ENCODE data around the gene ABCC4.
"Not testable (repeated sequence)": the region's sequence is repeated elsewhere in the genome, so short reads cannot be mapped to it uniquely, and the experiment has no call there.

The ABCC4 gene

DNA sequence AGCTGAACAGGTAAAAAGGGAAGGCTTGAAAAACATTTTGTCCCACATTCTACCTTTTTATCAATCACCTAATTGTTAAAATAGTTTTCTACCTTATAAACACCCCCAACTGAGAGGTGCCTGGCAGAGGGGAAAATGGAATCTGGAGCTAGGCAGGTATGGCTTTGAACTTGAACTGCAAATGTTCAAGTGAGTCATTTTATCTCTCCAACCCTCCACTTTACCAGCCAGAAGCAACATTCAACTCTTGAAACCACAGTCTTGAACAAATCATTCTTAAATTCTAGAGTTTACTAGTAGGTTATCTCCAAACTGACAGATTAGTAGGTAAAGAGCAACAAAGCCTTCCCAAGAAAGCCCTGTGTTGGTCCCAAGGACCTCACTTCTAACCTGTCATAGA lies 116.9 kb downstream of the ABCC4 start:
- Histone ChIP-seq H3K27ac (ENCODE audit: low read depth, low read length, severe bottlenecking) (no peak overlapping the region), H3K36me3 (ENCODE audit: control insufficient read depth, insufficient read depth, low read length) (no peaks in the 10 kb centered on the region), H3K9me3 (ENCODE audit: control insufficient read depth, low read length) (no peaks in the 10 kb centered on the region), H3K4me3 (ENCODE audit: extremely low read depth, insufficient read depth, low read length, poor library complexity, severe bottlenecking) (no peak overlapping the region), H3K4me1 (ENCODE audit: control insufficient read depth, insufficient read depth, low read length, poor library complexity, severe bottlenecking) (no peaks in the 10 kb centered on the region)

DNA sequence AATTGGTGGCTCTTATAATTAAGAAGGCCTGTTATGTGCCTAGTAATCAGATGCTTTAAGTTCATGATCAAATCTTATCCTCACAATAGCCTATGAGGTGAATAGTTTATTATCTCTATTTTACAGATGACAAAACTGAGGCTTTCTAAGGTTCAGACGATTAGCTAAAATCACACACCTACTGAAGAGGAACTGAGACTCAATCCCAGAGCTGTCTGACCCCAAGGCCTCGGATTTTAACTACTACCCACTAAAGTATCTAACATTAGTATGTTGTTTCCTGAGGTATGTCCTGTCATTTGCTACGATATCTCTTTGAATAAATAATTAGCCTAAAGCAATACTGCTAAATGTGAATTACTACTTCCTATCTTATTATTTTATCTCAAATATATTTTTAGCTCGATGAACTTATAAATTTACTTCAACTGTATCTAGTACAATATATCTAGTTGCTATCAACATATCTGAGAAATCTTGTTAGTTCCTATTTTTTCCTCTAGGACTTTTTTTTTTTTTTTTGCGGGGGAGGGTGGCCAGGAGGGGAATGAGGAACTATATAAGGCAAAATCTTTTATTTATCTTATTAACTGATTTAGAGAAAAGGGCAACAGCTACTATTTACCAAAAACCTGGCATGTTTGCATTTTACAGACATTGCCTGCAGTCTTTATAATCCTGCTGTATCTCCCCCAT lies 118.5 kb downstream of the ABCC4 start:
- Histone ChIP-seq H3K4me3 (ENCODE audit: extremely low read depth, insufficient read depth, low read length, poor library complexity, severe bottlenecking) (no peak overlapping the region), H3K36me3 (ENCODE audit: control insufficient read depth, insufficient read depth, low read length) (no peaks in the 10 kb centered on the region), H3K9me3 (ENCODE audit: control insufficient read depth, low read length) (no peaks in the 10 kb centered on the region), H3K4me1 (ENCODE audit: control insufficient read depth, insufficient read depth, low read length, poor library complexity, severe bottlenecking) (no peaks in the 10 kb centered on the region), H3K27ac (ENCODE audit: low read depth, low read length, severe bottlenecking) (no peak overlapping the region)
- WGBS, 2 experiments (ENCODE audit: insufficient coverage in 2 of 2) = no CpG with 5 or more reads among the region's 5 CpGs

DNA sequence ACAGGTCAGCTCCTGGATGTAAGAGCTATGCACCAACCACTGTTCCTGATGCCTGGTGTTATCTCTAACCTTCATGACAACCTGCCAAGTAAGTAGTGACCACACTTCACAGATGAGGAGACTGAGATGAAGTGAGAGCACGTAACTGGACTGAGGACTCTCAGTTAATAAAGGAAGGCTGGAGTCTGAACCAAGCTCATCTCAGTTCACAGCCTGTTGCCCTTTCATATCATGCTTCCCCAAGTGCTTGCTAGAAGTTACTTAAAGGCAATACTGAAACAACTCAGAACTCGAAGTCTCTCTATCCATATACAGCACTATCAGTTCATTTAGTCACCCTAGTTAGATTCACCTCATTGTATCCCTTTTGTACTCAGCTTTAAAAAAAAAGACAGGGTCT lies 119.7 kb downstream of the ABCC4 start:
- H3K4me1 ChIP-seq (ENCODE audit: control insufficient read depth, insufficient read depth, low read length, poor library complexity, severe bottlenecking) = no peaks in the 10 kb centered on the region
- H3K36me3 ChIP-seq (ENCODE audit: control insufficient read depth, insufficient read depth, low read length) = no peaks in the 10 kb centered on the region
- H3K4me3 ChIP-seq (ENCODE audit: extremely low read depth, insufficient read depth, low read length, poor library complexity, severe bottlenecking) = no peak overlapping the region
- no peak overlapping the region for H3K27ac ChIP-seq (ENCODE audit: low read depth, low read length, severe bottlenecking)
- 92 to 100% methylated on average over 2 of the region's 2 CpGs for WGBS, 2 experiments (ENCODE audit: insufficient coverage in 2 of 2)
- H3K9me3 ChIP-seq (ENCODE audit: control insufficient read depth, low read length) = no peaks in the 10 kb centered on the region

- Histone ChIP-seq H3K9me3 (ENCODE audit: control insufficient read depth, low read length) (no peaks in the 10 kb centered on the region), H3K4me3 (ENCODE audit: extremely low read depth, insufficient read depth, low read length, poor library complexity, severe bottlenecking) (no peak overlapping the region), H3K36me3 (ENCODE audit: control insufficient read depth, insufficient read depth, low read length) (no peaks in the 10 kb centered on the region), H3K27ac (ENCODE audit: low read depth, low read length, severe bottlenecking) (no peak overlapping the region), H3K4me1 (ENCODE audit: control insufficient read depth, insufficient read depth, low read length, poor library complexity, severe bottlenecking) (no peaks in the 10 kb centered on the region)
- WGBS, 2 experiments (ENCODE audit: insufficient coverage in 2 of 2) = 87 to 94% methylated on average over 4 of the region's 5 CpGs
Measured at GRCh38 chr13:95180513-95181245, 120.6 kb downstream of the ABCC4 start.

DNA sequence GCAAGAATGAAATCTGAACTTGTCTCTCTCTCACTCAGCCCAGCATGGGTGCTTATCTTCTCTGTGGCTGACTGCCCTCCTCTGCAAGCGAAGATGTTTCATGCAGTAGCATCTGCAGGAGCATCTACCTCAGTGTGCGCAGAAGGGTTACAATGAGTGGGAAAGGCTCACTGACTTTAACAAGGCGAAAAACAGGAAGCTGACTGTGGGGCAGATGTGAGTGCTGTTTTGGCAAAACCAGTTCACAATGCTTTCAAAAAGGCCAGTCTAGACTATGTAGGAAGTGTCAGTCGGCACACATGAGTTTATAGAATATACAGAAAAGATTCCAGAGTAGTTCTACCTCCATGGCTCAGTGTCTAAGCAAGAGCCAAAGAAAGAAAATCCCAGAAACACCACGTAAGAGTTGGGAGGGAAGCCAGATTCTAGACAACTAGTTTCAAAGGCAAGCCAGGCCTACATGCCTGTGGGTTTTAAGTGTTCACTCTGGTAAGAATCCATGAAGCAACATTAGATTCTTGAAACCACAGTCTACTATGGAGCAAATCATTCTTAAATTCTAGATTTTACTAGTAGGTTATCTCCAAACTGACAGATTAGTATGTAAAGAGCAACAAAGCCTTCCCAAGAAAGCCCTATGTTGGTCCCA lies 124.5 kb downstream of the ABCC4 start:
- no peak overlapping the region for H3K27ac ChIP-seq (ENCODE audit: low read depth, low read length, severe bottlenecking)
- 90 to 93% methylated on average over 3 to 5 of the region's 5 CpGs for WGBS, 2 experiments (ENCODE audit: insufficient coverage in 2 of 2)

GRCh38 chr13:95174517-95174916 lies 126.7 kb downstream of the ABCC4 start:
- H3K27ac ChIP-seq (ENCODE audit: low read depth, low read length, severe bottlenecking) = no peak overlapping the region
- no peaks in the 10 kb centered on the region for H3K4me1 ChIP-seq (ENCODE audit: control insufficient read depth, insufficient read depth, low read length, poor library complexity, severe bottlenecking)
- 86 to 89% methylated on average over 8 to 14 of the region's 14 CpGs for WGBS, 2 experiments (ENCODE audit: insufficient coverage in 2 of 2)
- H3K4me3 ChIP-seq (ENCODE audit: extremely low read depth, insufficient read depth, low read length, poor library complexity, severe bottlenecking) = no peak overlapping the region
- no peaks in the 10 kb centered on the region for H3K9me3 ChIP-seq (ENCODE audit: control insufficient read depth, low read length)
- peaks cover 5% of the 10 kb centered on the region for H3K36me3 ChIP-seq (ENCODE audit: control insufficient read depth, insufficient read depth, low read length)

More for the DNA sequence above, 124.5 kb downstream of the ABCC4 start:
- H3K36me3 ChIP-seq (ENCODE audit: control insufficient read depth, insufficient read depth, low read length) = peaks cover 5% of the 10 kb centered on the region
- no peak overlapping the region for H3K4me3 ChIP-seq (ENCODE audit: extremely low read depth, insufficient read depth, low read length, poor library complexity, severe bottlenecking)
- no peaks in the 10 kb centered on the region for H3K4me1 ChIP-seq (ENCODE audit: control insufficient read depth, insufficient read depth, low read length, poor library complexity, severe bottlenecking)
- no peaks in the 10 kb centered on the region for H3K9me3 ChIP-seq (ENCODE audit: control insufficient read depth, low read length)

GRCh38 chr13:95168191-95168590 lies 133.1 kb downstream of the ABCC4 start:
- peaks cover 23% of the 10 kb centered on the region for H3K36me3 ChIP-seq (ENCODE audit: control insufficient read depth, insufficient read depth, low read length)
- 85 to 100% methylated on average over 3 to 5 of the region's 6 CpGs for WGBS, 2 experiments (ENCODE audit: insufficient coverage in 2 of 2)
- no peaks in the 10 kb centered on the region for H3K4me1 ChIP-seq (ENCODE audit: control insufficient read depth, insufficient read depth, low read length, poor library complexity, severe bottlenecking)
- no peak overlapping the region for H3K27ac ChIP-seq (ENCODE audit: low read depth, low read length, severe bottlenecking)
- no peaks in the 10 kb centered on the region for H3K9me3 ChIP-seq (ENCODE audit: control insufficient read depth, low read length)
- no peak overlapping the region for H3K4me3 ChIP-seq (ENCODE audit: extremely low read depth, insufficient read depth, low read length, poor library complexity, severe bottlenecking)

- H3K9me3 ChIP-seq (ENCODE audit: control insufficient read depth, low read length); H3K4me3 ChIP-seq (ENCODE audit: extremely low read depth, insufficient read depth, low read length, poor library complexity, severe bottlenecking); H3K4me1 ChIP-seq (ENCODE audit: control insufficient read depth, insufficient read depth, low read length, poor library complexity, severe bottlenecking); H3K27ac ChIP-seq (ENCODE audit: low read depth, low read length, severe bottlenecking): not testable (repeated sequence)
- WGBS, 2 experiments (ENCODE audit: insufficient coverage in 2 of 2) = 83 to 90% methylated on average over 1 to 2 of the region's 5 CpGs
- peaks cover 23% of the 10 kb centered on the region for H3K36me3 ChIP-seq (ENCODE audit: control insufficient read depth, insufficient read depth, low read length)
Measured at GRCh38 chr13:95167003-95167402, 134.2 kb downstream of the ABCC4 start.

GRCh38 chr13:95164830-95165229 lies 136.4 kb downstream of the ABCC4 start:
- 92 to 93% methylated on average over 2 to 3 of the region's 4 CpGs for WGBS, 2 experiments (ENCODE audit: insufficient coverage in 2 of 2)
- no peak overlapping the region for H3K4me3 ChIP-seq (ENCODE audit: extremely low read depth, insufficient read depth, low read length, poor library complexity, severe bottlenecking)
- H3K36me3 ChIP-seq (ENCODE audit: control insufficient read depth, insufficient read depth, low read length) = peaks cover 23% of the 10 kb centered on the region
- H3K9me3 ChIP-seq (ENCODE audit: control insufficient read depth, low read length) = no peaks in the 10 kb centered on the region
- no peak overlapping the region for H3K27ac ChIP-seq (ENCODE audit: low read depth, low read length, severe bottlenecking)
- H3K4me1 ChIP-seq (ENCODE audit: control insufficient read depth, insufficient read depth, low read length, poor library complexity, severe bottlenecking) = no peaks in the 10 kb centered on the region

DNA sequence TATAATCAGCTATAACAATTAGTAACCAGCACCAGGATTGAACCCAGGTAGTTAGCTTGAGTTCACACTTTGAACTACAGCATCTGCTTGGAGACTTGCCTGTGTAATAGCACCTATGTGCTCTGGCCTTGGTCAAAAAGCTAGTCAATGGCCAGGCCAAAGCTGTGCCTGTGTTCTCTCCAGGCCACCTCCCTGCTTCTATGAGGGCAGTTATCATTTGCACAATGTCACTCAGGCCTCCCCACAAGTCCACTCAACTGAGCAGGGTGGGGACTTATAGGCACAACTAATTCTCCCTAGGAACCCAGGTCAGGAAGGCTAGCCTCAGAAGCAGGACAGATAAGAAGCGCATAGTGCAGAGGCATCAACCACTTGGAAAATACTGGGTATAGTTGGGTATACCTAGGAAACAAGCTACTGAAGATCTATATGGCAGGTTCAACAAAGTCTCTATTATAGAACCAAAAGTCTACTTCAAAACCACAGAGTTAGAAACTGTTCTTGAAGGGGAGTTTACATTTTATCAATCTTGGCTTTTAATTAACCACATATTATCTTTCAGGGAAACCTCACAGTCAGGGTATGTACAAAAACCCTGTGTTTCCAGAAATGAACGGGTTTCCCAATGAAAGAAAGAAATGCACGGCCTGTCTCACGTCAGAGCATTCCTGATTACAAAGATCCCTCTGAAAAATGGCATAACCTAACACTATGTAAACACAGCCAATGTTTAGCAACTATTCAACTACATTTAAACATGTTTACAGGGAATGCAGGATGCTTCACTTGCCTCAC lies 140.9 kb downstream of the ABCC4 start:
- 84 to 95% methylated on average over 3 of the region's 4 CpGs for WGBS, 2 experiments (ENCODE audit: insufficient coverage in 2 of 2)
- Histone ChIP-seq H3K4me1 (ENCODE audit: control insufficient read depth, insufficient read depth, low read length, poor library complexity, severe bottlenecking) (no peaks in the 10 kb centered on the region), H3K9me3 (ENCODE audit: control insufficient read depth, low read length) (no peaks in the 10 kb centered on the region), H3K4me3 (ENCODE audit: extremely low read depth, insufficient read depth, low read length, poor library complexity, severe bottlenecking) (no peak overlapping the region), H3K27ac (ENCODE audit: low read depth, low read length, severe bottlenecking) (no peak overlapping the region), H3K36me3 (ENCODE audit: control insufficient read depth, insufficient read depth, low read length) (peaks cover 2% of the 10 kb centered on the region)

Data from mesodermal cell (in vitro differentiated cells).